KMS-11 (cell line): Measurements from ENCODE around the gene COMMD10.

Source experiments
- H2AFZ ChIP-seq: fragments of 200-600 bp; sonication (generic); 2 replicates; pipeline ENCODE4 v1.6.1; 2016; ENCODE audit warnings: antibody characterized with exemption, mixed run types, low read depth
- H3K27ac ChIP-seq: fragments of 200-600 bp; sonication (generic); 2 replicates; pipeline ENCODE4 v1.6.1; 2016; ENCODE audit warnings: mild to moderate bottlenecking, mixed run types
- H3K27me3 ChIP-seq: fragments of 200-600 bp; sonication (generic); 2 replicates; pipeline ENCODE4 v1.6.1; 2017; ENCODE audit warnings: mild to moderate bottlenecking, low read depth, mixed run types, moderate library complexity; ENCODE audit not compliant: insufficient read depth
- H3K36me3 ChIP-seq: fragments of 200-600 bp; sonication (generic); 2 replicates; pipeline ENCODE4 v1.6.1; 2017; ENCODE audit warnings: mild to moderate bottlenecking, mixed run types; ENCODE audit not compliant: insufficient read depth
- H3K4me1 ChIP-seq: fragments of 200-600 bp; sonication (generic); 2 replicates; pipeline ENCODE4 v1.6.1; 2016; ENCODE audit warnings: mild to moderate bottlenecking, low read depth, mixed run types; ENCODE audit not compliant: poor library complexity, severe bottlenecking
- H3K4me2 ChIP-seq: fragments of 200-600 bp; sonication (generic); 2 replicates; pipeline ENCODE4 v1.7.0; 2016; ENCODE audit warnings: mild to moderate bottlenecking, mixed run types
- H3K4me3 ChIP-seq: fragments of 200-600 bp; sonication (generic); IDR thresholded peaks from 2 replicates; pipeline ENCODE4 v1.6.1; 2017; ENCODE audit warnings: low read depth, low read length, mixed read lengths; ENCODE audit not compliant: insufficient read depth
- H3K79me2 ChIP-seq: fragments of 200-600 bp; sonication (generic); 2 replicates; pipeline ENCODE4 v1.6.1; 2016; ENCODE audit warnings: low read depth, mixed run types; ENCODE audit not compliant: insufficient read depth
- H3K9ac ChIP-seq: fragments of 200-600 bp; sonication (generic); 2 replicates; pipeline ENCODE4 v1.6.1; 2016; ENCODE audit warnings: mild to moderate bottlenecking, mixed run types
- H4K20me1 ChIP-seq: fragments of 200-600 bp; sonication (generic); 2 replicates; pipeline ENCODE4 v1.6.1; 2016; ENCODE audit warnings: mild to moderate bottlenecking, mixed run types; ENCODE audit not compliant: insufficient read depth
- TF ChIP-seq, protein P1 (sequence below): fragments of 200-600 bp; sonication (generic); conservative IDR thresholded peaks from 2 replicates; pipeline ENCODE4 v1.6.1; 2017; ENCODE audit warnings: low read depth, mild to moderate bottlenecking, antibody characterized with exemption, low read length, moderate library complexity, mixed read lengths

Gene COMMD10

GRCh38 chr5:116130976-116131375 is 46.2 kb downstream of the COMMD10 start:
- H2AFZ ChIP-seq: no peak overlapping the region
- TF ChIP-seq, protein P1, sequence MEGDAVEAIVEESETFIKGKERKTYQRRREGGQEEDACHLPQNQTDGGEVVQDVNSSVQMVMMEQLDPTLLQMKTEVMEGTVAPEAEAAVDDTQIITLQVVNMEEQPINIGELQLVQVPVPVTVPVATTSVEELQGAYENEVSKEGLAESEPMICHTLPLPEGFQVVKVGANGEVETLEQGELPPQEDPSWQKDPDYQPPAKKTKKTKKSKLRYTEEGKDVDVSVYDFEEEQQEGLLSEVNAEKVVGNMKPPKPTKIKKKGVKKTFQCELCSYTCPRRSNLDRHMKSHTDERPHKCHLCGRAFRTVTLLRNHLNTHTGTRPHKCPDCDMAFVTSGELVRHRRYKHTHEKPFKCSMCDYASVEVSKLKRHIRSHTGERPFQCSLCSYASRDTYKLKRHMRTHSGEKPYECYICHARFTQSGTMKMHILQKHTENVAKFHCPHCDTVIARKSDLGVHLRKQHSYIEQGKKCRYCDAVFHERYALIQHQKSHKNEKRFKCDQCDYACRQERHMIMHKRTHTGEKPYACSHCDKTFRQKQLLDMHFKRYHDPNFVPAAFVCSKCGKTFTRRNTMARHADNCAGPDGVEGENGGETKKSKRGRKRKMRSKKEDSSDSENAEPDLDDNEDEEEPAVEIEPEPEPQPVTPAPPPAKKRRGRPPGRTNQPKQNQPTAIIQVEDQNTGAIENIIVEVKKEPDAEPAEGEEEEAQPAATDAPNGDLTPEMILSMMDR: no peak
- H3K4me1 ChIP-seq: peaks cover 10% of the 10 kb centered on the region
- no peaks in the 10 kb centered on the region for H3K79me2 ChIP-seq
- H3K27ac ChIP-seq: no peak overlapping the region
- H4K20me1 ChIP-seq: no peaks in the 10 kb centered on the region; the same call in 1 of the 2 replicates
- no peaks in the 10 kb centered on the region for H3K36me3 ChIP-seq
- no peak overlapping the region for H3K4me2 ChIP-seq
- peaks cover 8% of the 10 kb centered on the region; the same call in 1 of the 2 replicates for H3K27me3 ChIP-seq
- no peak overlapping the region for H3K9ac ChIP-seq
- no peak overlapping the region for H3K4me3 ChIP-seq

- TF ChIP-seq, protein P1: no peak
- no peak overlapping the region for H3K9ac ChIP-seq
- no peaks in the 10 kb centered on the region for H3K79me2 ChIP-seq
- H3K4me2 ChIP-seq: no peak overlapping the region
- H3K4me1 ChIP-seq: peaks cover 10% of the 10 kb centered on the region
- H2AFZ ChIP-seq: no peak overlapping the region
- H3K36me3 ChIP-seq: no peaks in the 10 kb centered on the region
- no peaks in the 10 kb centered on the region; the same call in 1 of the 2 replicates for H4K20me1 ChIP-seq
- peaks cover 13% of the 10 kb centered on the region; the same call in 1 of the 2 replicates for H3K27me3 ChIP-seq
- no peak overlapping the region for H3K27ac ChIP-seq
- H3K4me3 ChIP-seq: no peak overlapping the region
Observed at GRCh38 chr5:116133281-116133680, 48.5 kb downstream of the COMMD10 start.

DNA sequence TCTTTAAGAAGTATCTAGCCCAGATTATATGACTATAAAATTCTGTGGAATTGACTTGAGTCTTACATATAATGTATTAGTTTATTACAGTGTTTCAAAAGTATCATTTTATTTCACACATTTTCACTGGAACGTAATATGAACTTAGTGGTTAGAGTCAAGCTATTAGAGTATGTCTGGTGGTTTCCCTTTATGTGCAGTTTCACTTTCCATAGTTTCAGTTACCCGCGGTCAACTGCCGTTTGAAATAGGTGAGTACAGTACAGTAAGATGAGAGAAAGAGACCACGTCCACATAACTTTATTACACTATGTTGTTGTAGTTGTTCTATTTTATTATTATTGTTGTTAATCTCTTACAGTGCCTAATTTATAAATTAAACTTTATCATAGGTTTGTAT is 50.5 kb downstream of the COMMD10 start:
- H3K4me3 ChIP-seq: no peak overlapping the region
- 0 out of 2 replicates have a peak overlapping the region, but pooled peaks have one; percentile 0 for H3K4me2 ChIP-seq
- H3K36me3 ChIP-seq: no peaks in the 10 kb centered on the region
- peaks cover 10% of the 10 kb centered on the region for H3K4me1 ChIP-seq
- H4K20me1 ChIP-seq: no peaks in the 10 kb centered on the region; the same call in 1 of the 2 replicates
- H3K27me3 ChIP-seq: peaks cover 13% of the 10 kb centered on the region; the same call in 1 of the 2 replicates
- H3K79me2 ChIP-seq: no peaks in the 10 kb centered on the region
- TF ChIP-seq, protein P1: no peak
- H3K9ac ChIP-seq: no peak overlapping the region
- no peak overlapping the region for H2AFZ ChIP-seq
- H3K27ac ChIP-seq: no peak overlapping the region

GRCh38 chr5:116137544-116138378 is 52.9 kb downstream of the COMMD10 start:
- Histone ChIP-seq H2AFZ (no peak overlapping the region), H3K79me2 (no peaks in the 10 kb centered on the region), H3K4me2 (no peak overlapping the region), H3K4me1 (peaks cover 10% of the 10 kb centered on the region), H3K9ac (no peak overlapping the region), H3K4me3 (no peak overlapping the region), H4K20me1 (no peaks in the 10 kb centered on the region; the same call in 1 of the 2 replicates), H3K27me3 (peaks cover 13% of the 10 kb centered on the region; the same call in 1 of the 2 replicates), H3K27ac (no peak overlapping the region), H3K36me3 (no peaks in the 10 kb centered on the region)
- TF ChIP-seq, protein P1: peak; percentile 86
